ENCODE results near the gene SLC4A4.

DNA sequence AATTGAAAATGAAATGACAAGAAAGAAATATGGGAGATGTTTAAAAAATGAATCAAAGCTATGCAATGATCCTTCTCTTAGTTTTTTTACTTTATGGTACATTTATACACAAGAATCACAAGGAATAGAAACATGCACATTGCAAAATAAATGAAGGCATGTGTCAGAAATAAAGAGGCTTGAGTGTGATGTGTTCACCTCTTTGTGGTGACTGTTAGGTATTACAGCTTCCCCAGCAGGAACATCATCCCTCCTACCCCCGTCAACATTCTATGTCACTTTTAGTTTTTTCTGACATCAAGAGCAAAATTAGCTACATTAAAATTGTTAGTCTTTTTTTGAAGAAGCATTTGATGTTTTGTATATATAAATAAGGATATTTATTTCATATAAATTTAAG, 214.8 kb downstream of the SLC4A4 start:
- TF ChIP-seq, protein P1, sequence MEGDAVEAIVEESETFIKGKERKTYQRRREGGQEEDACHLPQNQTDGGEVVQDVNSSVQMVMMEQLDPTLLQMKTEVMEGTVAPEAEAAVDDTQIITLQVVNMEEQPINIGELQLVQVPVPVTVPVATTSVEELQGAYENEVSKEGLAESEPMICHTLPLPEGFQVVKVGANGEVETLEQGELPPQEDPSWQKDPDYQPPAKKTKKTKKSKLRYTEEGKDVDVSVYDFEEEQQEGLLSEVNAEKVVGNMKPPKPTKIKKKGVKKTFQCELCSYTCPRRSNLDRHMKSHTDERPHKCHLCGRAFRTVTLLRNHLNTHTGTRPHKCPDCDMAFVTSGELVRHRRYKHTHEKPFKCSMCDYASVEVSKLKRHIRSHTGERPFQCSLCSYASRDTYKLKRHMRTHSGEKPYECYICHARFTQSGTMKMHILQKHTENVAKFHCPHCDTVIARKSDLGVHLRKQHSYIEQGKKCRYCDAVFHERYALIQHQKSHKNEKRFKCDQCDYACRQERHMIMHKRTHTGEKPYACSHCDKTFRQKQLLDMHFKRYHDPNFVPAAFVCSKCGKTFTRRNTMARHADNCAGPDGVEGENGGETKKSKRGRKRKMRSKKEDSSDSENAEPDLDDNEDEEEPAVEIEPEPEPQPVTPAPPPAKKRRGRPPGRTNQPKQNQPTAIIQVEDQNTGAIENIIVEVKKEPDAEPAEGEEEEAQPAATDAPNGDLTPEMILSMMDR (IDR thresholded peaks at IDR 0.05; ENCODE audit: insufficient read depth, low read depth, low read length): peak; percentile 55
- no peak for TF ChIP-seq EZH2 (IDR thresholded peaks at IDR 0.05; ENCODE audit: insufficient read depth, low read length)
